CD4-positive, alpha-beta T cell treated with Interleukin-4 for 1 hour (primary cell): Measurements from ENCODE around the gene ZC3H12D.
"Not testable (repeated sequence)": the region's sequence is repeated elsewhere in the genome, so short reads cannot be mapped to it uniquely, and the experiment has no call there.

Experiments
- DNase-seq, 2 donors: peaks; one replicate each; pipeline ENCODE4 v3.0.0-alpha.2; 2020 to 2022

ZC3H12D gene

DNA sequence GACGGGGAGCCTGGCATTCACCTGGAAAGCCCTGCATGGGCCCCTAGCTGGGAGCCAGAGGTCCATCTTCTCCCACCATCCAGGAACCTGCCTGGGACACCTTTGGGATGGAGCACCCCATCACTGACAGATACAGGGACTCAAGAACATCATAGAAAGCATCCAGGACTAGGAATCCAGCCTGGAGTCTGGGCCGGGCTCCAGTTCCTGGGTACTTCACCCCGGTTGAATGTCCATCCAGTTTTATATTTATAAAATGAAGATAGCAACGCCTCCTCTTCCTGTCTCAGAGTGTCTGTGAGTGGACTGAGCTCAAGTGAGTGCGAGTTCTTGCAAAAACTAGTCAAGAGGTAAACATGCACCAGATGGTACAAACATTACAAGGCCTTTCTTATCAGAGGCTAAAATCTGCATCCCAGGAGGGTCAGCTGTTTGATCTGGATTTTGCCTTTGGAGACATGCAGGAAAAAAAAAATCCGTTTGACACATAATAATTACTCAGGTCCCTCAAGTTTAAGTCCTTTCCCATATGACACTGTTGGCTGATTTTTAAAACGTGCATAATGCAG is 27.4 kb downstream of the ZC3H12D start:
- DNase-seq = no peak

DNA sequence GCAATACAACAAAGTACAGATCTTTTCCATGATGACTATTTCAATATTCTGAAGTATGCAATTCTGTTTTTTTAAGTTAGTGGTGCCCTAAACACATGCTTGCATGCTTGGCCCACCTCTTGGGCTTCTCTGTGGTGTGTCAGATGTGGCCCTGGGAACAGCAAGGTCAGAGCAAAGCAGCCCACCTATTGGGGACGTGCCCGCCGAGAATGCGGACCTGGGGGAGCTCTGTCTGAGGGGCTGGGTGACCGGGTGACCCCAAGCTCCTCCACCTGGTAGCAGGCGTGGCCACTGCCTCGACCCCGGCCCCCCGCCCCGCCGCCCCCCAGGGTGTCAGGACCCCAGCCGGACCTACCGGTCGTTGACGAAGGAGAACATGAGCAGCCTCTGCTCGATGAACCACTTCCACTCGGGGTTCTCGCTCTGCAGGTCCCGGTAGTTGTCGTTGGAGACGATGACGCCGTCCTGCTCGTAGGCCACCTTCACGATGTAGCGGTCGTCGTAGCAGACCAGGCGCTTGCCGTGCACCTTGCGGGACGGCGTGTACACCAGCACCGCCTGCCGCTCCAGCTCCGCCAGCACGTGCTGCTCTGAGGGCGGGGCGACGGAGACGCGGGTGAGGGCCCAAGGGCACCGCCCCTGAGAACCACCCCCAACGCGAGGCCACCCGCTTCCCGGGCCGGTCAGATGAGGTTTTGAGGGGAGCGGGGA is 28.3 kb downstream of the ZC3H12D start:
- no peak for DNase-seq

DNA sequence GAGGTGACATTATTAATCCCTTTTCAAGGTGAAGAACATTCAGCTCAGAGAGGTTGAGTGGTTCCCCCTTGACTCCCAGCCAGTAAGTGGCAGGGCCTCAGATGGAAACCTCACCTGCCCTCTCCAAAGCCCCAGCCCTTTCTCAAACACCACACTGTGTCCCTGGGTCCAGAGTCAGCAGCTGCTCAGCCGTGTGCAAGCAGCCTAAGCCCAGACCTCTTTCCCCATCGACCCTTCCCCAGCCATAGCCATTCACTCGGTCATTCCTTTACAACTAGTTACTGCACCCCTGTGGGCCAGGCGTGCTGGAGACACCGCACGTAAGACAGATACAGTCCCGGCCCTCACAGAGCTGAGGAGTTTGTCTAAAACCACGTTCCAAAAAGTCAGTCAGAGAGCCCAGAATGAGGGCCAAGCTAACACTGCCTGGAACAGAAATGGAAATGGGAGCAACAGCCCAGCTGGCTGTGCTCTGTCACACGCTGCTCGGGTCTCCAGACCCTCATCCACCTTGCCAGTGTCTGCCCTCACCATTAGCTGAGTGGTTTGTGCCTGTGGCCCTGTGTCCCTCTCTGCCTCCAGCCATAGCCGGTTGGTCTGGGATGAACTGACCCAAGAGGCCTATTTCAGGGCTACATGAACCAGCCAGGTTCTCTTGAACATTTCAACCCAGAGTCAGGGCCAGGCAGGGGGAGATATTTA is 29.6 kb downstream of the ZC3H12D start:
- no peak for DNase-seq

DNA sequence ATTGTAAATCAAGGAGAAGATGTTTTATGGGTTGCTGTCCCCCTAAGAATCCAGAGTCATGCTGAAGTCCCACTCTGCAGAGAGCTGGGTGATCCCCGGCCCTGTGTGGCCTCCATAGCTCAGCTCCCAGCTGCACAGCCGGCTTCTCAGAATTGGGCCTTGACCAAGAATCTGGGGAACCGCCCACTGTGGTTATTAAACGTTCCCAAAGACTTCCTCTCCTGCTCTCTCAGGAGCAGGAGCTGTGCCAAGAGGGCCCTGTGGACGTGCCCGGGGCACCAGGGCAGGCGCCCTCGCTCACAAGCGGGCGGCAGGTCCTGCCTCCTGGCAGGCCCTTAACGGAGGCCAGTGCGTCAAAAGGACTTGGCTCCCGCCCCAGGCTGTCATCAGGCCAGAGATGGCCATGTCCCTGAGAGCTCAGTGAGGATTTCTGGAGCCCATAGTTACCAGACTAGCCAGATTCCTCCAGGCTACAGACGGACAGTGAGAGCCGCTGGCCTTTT is 30.4 kb downstream of the ZC3H12D start:
- no peak for DNase-seq

DNA sequence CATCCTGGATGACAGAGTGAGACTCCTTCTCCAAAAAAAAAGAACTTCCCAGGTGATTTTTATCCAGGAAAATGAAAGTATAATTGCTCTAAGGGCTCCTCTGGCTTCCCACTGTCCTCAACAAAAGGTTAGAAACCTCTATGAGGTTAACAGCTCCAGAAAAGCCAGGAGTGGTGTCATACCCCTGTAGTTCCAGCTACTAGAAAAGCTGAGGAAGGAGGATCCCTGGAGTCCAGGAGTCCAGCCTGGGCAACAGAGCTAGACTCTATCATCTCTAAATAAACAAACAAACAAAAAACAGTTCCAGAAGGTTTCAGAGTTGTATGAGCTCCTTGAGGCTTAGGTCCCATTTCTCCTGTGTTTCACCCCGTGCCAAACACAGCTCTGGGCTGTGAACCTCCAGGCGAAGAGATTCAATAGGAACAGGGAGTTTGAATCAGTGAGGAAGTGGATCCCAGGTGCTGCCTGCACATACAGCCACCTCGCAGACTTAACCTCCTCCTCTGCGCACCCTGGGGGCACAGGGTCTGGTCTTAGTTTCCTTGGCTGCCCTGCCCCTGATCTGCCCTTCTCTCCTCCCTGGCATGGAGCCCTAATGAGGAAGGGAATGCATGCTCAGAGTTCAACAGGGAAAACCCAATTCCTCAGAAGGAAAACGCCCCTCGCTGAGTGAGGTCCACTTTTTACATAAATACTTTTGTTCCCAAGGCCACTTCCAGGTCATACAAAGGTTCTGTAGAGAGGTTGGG is 31.0 kb downstream of the ZC3H12D start:
- DNase-seq = no peak

DNA sequence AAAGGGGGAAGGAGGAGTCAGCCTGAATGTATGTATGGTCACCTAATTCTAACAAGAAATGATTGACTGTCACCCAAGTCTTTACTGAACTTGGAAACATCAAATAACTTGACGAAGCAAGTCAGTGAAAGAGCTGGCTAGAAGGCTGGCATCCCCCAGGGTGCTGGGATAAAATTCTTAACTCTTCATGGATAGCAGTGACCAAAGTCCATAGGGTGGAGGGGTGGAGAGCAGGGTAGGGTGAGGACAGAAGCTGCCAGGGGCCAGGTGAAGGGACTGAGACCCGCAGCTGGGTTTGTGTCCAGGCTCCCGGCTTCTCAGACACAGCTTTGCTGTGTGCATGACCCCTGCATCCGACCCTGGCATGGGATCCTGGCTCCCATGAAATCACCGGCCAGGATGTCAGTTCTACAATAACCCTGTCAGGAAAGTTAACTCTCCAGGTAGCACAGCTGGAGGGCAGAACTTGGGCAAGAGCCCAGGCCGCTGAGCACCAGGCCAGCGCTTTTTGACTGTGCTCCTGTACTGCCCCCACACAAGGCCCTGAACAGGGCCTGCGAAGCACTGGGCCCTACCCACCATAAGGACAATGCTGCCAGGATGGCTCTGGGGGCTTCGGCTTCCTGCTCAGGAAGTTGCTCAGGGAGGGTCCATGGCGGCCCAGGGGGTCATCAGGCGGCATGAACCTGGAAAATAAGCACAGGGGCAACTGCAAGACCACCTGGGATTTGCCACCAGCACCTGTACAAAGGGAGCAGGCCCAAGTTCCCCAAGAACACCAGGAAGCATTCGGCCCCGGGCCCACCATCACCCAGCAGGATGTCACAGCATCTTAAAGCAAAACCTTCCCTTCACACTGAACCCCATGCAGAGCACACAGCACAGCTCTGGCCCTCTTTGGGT is 32.5 kb downstream of the ZC3H12D start:
- DNase-seq = no peak

DNA sequence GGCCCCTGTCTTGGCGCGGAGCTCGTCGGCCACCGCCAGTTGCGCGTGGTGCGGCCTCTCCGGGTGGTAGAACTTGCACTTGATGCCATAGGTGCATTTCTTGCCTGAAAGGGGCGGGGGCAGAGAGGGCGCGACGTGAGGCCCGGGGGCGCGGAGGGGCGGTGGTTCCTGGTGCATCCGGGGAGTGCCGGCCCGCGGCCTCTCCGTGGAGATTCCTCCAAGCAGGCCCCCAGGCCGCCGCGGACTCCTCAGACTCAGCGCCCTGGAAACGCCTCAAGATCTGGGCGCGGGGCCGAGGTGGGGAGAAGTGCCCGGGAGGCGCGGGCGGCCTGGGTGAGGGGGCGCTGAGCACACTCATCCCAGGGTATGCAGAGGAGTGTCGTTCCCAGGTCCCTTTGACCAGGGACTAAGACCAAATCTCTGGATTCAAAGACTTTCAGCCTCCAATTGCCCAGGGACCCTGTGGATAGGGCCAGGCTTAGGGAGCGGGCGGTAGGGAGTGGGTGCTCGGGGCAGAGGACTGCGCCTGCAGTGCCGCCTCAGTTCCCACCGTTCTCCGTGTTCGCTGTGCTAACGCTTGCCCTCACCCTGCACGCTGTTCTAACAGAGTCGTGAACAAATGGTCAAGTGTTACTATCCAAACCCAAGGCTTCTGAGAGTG is 33.3 kb downstream of the ZC3H12D start:
- DNase-seq = no peak

DNA sequence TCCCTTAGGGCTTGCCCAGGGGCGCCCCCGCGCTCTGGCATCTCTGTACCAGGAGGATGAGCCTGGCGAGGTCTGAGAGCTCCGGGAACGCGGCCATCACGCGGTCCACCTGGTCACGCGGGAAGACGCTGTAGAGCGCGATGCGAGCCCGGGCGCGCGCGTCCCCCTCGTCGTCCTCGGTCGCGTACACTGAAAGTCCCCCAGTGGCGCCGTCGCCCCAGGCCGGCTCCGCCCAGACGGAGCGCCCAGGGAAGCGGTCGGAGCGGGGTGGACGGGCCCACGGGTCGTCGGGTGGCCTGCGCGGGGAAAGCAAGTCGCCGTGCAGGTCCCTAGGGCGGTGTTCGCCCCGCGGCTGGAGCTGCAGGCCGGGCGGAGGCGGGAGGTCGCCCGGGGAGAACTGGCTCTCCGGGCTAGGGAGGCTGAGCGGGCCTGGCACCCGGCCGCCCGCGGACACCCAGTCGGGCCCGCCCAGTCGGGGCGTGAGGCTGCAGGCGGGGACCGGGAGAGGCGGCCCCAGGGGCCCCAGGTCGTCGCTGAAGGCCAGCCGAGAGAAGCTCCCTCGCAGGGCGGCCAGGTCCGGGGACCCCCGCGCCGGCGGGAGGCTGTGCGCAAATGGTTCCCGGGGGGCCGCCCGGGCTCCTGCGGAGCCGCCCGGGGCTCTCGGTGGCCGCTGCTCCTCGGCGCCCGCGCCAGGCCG is 34.0 kb downstream of the ZC3H12D start:
- no peak for DNase-seq

DNA sequence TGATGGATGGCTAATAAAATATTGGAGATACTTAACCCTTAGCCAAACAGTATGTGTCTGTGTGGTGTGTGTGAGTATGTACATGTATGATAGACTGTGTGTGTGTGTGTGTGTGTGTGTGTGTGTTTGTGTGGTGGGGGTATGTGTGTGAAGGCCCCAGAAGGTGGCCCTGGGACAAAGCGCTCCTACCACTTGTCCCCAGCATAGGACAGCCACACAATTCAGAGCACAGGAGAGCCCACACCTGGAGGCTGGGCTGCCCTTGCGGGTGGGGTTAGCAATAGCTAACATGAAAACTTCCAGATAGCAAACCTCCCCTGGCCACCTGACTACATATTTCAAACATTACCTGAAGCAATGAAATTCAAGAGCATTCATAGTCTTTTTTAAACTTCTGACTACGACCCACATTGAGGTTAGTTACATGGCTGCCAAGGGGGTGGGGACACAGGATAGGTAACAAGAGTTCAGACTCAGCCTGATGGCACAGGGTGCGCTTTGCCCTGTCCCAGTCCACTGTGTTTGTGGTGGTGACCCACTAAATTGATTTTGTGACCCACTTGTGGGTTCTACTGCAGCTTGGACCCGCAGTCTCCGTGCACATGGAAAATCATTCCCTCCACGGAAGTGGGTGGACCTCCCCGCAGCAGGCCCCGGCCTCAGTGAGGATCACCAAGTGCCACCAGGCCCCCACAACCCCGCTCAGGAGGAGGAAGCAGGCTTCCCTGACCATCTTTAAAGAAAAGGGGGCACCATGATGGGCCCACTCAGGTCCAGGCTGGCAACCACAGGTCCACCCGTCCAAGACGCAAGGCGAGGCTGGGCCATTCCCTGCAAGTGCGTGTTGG is 34.8 kb downstream of the ZC3H12D start:
- no peak for DNase-seq

DNA sequence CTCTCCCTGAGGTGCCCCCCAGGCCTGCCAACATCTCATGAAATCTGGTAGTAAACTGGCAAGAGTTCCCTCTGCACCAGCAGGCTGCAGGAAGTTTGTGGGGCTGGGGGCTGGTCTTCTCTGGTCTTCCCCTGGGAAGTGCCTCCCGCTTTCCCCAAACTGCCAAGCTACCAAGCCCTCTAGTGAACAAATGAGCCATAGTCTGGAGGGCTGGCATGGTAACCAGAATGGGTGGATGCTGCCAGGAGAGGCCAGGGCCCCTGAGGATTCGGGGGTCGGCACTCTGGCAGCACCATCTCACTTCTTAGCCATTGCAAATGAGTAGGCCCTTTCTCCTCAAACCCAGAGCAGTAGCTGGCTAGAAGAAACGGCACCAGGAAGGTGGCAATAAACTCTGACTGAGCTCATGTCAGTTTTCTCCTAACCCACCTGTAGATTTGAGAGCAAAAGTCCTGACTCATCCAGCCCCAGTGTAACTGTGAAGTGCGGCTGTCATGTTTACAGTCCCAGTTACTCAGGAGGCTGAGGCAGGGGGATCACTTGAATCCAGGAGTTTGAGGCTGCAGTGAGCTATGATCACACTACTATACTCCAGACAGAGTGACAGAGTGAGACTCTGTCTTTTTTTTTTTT is 35.9 kb downstream of the ZC3H12D start:
- DNase-seq = no peak

DNA sequence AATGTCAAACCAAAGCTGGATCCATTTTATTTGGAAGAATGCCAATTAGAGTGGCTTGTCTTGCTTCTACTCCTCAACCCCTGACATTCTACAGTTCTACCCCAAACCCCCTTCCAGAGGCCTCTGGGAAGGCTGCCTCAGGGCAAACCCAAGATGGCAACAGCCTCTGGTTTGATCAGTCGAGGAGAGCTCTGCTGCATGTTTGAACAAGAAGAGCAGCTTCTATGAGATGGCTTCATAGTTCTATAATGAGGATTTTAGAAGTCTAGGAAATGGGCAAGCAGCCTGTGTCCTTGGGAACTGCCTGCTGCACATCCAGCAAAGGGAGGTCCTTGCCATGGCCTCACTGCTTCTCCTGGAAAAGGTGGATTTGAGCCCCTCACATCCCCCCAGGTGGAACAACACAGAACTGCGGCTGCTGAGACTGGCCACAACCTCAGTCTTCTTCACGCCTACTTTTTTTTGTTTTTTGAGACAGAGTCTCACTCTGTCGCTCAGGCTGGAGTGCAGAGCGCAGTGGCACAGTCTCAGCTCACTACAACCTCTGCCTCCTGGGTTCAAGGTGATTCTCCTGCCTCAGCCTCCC is 37.9 kb downstream of the ZC3H12D start:
- no peak for DNase-seq

DNA sequence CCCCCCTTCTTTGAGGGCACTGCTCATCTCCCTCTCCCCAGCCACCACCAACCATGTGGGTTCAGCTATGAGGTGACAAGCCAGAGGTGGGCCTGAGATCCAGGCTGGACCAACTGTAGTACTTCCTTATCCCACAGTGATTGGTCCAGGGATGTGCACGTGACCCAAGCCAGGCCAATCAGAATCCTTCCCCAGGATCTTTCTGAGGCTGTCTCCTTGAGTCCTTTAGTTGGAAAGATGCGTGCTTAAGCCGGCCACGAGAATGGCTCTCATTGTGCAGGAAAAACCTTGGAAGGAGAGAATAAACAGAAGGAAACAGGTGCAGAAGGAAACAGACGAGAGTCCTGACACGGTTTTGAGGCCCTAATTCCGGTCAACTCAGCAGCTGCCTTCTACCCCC is 39.2 kb downstream of the ZC3H12D start:
- DNase-seq = no peak

DNA sequence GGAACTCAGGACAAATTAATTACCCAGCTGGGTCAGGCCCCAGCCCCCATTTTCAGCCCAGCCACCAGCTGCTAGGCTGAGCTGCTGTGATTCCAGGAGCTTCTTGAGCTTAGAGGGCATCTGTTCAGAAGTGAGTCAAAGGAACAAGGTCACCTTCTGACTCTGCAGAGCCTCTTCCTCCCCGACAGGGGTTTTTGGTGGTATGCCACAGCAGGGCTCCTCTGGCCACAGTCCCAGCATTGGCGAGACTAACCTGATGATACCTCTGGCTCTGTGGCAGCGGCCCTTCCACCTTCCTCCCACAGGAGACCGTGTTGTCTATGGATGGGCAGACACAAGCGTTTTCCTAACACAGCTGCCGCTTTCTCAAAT is 39.7 kb downstream of the ZC3H12D start:
- DNase-seq = no peak

DNA sequence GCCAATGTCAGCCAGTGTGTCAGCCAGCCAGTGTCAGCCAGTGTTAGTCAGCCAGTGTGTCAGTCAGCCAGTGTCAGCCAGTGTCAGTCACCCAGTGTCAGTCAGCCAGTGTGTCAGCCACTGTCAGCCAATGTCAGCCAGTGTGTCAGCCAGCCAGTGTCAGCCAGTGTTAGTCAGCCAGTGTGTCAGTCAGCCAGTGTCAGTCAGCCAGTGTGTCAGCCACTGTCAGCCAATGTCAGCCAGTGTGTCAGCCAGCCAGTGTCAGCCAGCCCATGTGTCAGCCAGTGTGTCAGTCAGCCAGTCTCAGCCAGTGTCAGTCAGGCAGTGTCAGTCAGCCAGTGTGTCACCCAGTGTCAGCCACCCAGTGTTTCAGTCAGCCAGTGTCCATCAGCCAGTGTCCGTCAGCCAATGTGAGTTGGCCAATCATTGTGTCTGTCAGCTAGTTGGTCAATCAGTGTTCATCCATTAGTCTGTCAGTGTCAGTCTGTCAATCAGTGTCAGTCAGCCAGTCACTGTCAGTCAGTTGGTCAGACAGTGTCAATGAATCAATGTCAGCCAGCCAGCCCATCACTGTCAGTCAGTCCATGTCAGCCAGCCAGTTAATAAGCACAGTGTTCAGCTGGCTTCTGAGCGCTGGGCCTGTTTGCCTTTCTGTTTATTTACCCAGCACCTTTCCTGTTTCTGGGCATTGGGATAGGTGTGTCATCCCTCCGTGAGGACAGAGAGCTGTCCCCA is 40.3 kb downstream of the ZC3H12D start:
- not testable (repeated sequence) for DNase-seq

DNA sequence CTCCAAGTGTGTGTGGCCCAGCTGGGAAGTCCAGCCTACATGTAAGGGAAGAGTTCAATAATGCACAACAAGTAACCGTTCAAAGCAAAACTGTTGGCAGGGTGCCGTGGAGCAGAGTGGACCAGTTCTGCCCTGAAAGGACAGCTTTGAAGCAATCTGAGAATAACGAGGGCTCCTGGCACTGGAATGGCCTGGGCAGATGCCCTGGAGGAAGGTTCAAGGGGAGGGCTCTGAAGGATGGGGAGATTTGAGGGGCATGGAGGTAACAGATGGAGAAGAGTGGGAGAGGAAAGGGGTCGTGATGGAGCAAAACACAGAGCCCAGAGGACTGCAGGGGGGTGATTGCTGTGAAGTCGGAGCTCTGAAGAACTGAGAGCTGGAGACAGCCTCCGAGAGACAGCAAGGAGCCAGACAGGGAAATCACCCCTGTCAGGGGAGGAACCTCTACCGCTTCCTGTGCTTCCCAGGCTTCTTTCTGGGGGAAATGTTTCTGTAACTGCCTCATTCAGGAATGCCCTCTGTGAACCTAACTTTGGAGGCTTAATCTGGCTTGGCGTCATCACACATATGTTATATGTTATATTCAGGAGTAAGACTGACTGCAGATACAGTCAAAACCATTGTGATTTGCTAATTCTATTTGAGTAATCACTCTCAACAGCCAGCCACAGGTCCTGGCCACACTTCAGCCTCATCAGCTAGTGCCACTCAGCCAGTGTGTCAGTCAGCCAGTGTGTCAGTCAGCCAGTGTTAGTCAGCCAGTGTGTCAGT is 41.2 kb downstream of the ZC3H12D start:
- DNase-seq = no peak

DNA sequence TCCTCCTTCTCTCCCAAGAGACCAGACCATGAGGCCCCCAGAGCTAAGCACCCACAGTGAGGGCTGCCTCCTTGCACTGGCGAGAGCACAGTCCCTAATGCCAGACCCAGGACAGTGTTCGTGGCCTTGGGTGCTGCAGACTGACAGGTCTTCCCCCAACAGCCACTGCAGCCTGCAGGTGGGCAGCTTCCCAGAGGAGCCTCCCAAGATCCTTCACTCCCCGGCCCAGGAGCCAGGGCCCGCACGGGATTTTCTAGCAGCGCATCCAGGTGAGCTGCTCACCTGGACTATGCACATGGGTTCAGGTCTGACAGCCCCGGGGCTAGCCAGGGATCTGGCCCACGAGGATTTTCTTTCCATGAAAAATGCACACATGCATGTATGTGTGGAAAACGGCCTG is 43.1 kb downstream of the ZC3H12D start:
- DNase-seq = no peak

DNA sequence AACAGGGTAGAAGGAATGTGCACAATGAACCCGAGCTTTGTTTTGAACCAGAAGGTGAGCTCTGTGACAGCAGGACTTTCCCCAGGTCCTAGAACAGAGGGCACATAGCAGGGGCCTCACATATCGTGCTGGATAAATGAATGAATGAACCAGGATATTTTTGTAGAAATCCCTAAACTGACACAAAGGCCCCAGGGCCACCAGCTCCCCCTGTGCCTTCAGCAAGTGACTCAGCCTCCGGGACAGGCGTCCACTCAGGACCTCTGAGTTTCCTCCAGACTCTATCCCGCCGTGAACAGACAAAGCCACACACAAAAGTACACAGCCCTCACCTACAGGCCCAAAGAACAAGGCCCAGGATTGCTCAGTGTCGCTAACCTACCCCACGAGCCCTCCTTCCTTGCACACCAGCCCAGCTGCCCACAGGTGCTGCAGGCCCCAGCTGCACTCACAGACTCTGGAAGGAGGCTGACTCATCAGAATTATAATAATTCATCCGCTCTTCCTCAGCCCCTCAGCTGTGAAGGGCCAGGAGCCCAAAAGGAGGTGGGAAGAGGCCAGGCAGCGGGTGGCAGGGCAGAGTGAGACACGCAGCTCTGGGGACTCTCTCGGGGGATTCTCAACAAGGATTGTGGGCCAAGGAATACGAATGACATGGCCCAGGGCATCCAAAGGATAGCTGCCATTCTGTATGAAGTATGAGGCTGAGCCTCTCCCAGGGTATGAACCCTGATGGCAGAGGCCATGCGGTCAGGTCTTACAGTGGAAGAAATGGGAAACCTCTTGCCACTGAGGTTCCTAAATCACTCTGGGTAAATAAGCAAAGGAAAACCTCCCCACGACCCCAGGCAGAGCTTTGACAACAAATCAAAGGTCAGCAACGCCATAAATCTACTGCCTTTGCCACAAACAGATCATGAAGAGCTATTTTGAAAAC is 43.8 kb downstream of the ZC3H12D start:
- DNase-seq = no peak
